HG03520 (cell line): ENCODE data around the gene NOP56.

Source experiments
- ATAC-seq: cut with Tn5 transposase; IDR thresholded peaks from one replicate; pipeline ENCODE4 v1.9.1; 2021; ENCODE audit warnings: mild to moderate bottlenecking, moderate library complexity; ENCODE audit not compliant: unreplicated experiment

Gene NOP56

GRCh38 chr20:2651772-2652723 lies at the start of gene NOP56:
NOP56 (plus strand) TSS chr20:2652632; CDS start chr20:2652661, 29 bp downstream.
- ATAC-seq: peak; percentile 77

GRCh38 chr20:2602746-2603145 lies 49.7 kb upstream of the NOP56 start:
- no peak for ATAC-seq

GRCh38 chr20:2603816-2604505 lies 48.5 kb upstream of the NOP56 start:
- no peak for ATAC-seq

- ATAC-seq: no peak
Measured at GRCh38 chr20:2604506-2604835, 48.0 kb upstream of the NOP56 start.

- no peak for ATAC-seq
Measured at GRCh38 chr20:2606507-2607006, 45.9 kb upstream of the NOP56 start.

- ATAC-seq: no peak
Measured at GRCh38 chr20:2610326-2610725, 42.1 kb upstream of the NOP56 start.

- ATAC-seq: no peak
Measured at GRCh38 chr20:2610941-2611720, 41.3 kb upstream of the NOP56 start.

GRCh38 chr20:2612073-2612472 lies 40.4 kb upstream of the NOP56 start:
- no peak for ATAC-seq

GRCh38 chr20:2616634-2617033 lies 35.8 kb upstream of the NOP56 start:
- no peak for ATAC-seq

GRCh38 chr20:2617099-2617714 lies 35.2 kb upstream of the NOP56 start:
- ATAC-seq: no peak

- no peak for ATAC-seq
Measured at GRCh38 chr20:2618815-2619214, 33.6 kb upstream of the NOP56 start.

- no peak for ATAC-seq
Measured at GRCh38 chr20:2619337-2619736, 33.1 kb upstream of the NOP56 start.

GRCh38 chr20:2619961-2620595 lies 32.4 kb upstream of the NOP56 start:
- no peak for ATAC-seq

GRCh38 chr20:2624190-2624589 lies 28.2 kb upstream of the NOP56 start:
- no peak for ATAC-seq

- ATAC-seq: no peak
Measured at GRCh38 chr20:2625062-2625461, 27.4 kb upstream of the NOP56 start.

- no peak for ATAC-seq
Measured at GRCh38 chr20:2626853-2627541, 25.4 kb upstream of the NOP56 start.

- no peak for ATAC-seq
Measured at GRCh38 chr20:2631228-2631627, 21.2 kb upstream of the NOP56 start.

GRCh38 chr20:2633381-2633780 lies 19.1 kb upstream of the NOP56 start:
- ATAC-seq: no peak

GRCh38 chr20:2637246-2637645 lies 15.2 kb upstream of the NOP56 start:
- ATAC-seq: no peak

- ATAC-seq: no peak
Measured at GRCh38 chr20:2640260-2640659, 12.2 kb upstream of the NOP56 start.
